HCT116 (cell line): ENCODE data around the gene TMEM145. TPM values are rescaled to one million over a fixed set of nuclear protein-coding genes. Genes with fewer than 3 reads are reported as not detected.
A peak's percentile ranks its signal among the peaks of the same experiment; 100 is the strongest.
"Not testable (repeated sequence)": the region's sequence is repeated elsewhere in the genome, so short reads cannot be mapped to it uniquely, and the experiment has no call there.

ENCODE experiments used
- ATAC-seq: fragments of 200-7000 bp; cut with Tn5 transposase; 2 replicates; pipeline ENCODE4 v1.9.1; 2020; ENCODE audit warnings: mild to moderate bottlenecking, moderate library complexity
- BruUV-seq: library from RNA; stranded (reverse); fragments of 400-500 nt; replicated peaks from 2 replicates; lab custom pipeline; 2021; lab: Mats Ljungman, UMichigan
- CTCF ChIA-PET: fragments of 300-600 bp; sonication (Branson Sonifier 250); formaldehyde crosslinking; loops from one replicate; lab custom pipeline; 2021; ENCODE audit warnings: antibody characterized with exemption; lab: Charles Lee
- POLR2A ChIA-PET: fragments of 300-600, 350-600 bp; sonication (Branson Sonifier 250); formaldehyde crosslinking; loops from one replicate; lab custom pipeline; 2021; ENCODE audit warnings: antibody characterized with exemption; lab: Charles Lee
- RAD21 ChIA-PET, 2 experiments: fragments of 300-600 bp; sonication (Branson Sonifier 250); formaldehyde crosslinking; loops; one replicate each; lab custom pipeline; 2023; ENCODE audit warnings: low total read pairs in 2 of 2; ENCODE audit not compliant: uncharacterized antibody in 2 of 2, unreplicated experiment in 2 of 2, low non-redundant PET in 1 of 2; lab: Charles Lee
- DNase-seq: peaks from one replicate; pipeline ENCODE4 v3.0.0-alpha.2; 2010; ENCODE audit warnings: low read depth, low spot score
- H2AFZ ChIP-seq: fragments of 200-600 bp; shearing (Covaris generic), sonication (generic); 2 replicates; pipeline ENCODE4 v1.6.1; 2017; ENCODE audit warnings: low read depth, mixed run types, mixed read lengths, antibody characterized with exemption, low read length; ENCODE audit not compliant: poor library complexity, severe bottlenecking
- H3K27ac ChIP-seq: 2 replicates; pipeline ENCODE4 v1.5.1; 2012; ENCODE audit warnings: low read depth, low read length
- H3K27me3 ChIP-seq: fragments of 200-600 bp; sonication (generic); 2 replicates; pipeline ENCODE4 v1.6.1; 2016; ENCODE audit warnings: mixed run types, low read length, mixed read lengths; ENCODE audit not compliant: insufficient read depth
- H3K36me3 ChIP-seq, 2 experiments: fragments of 200-500 bp in 1 of 2; fragments of 200-600 bp in 1 of 2; sonication (Bioruptor generic) in 1 of 2; sonication (generic) in 1 of 2; 2 replicates each; pipeline versions ENCODE4 v1.5.1 to v1.6.1; 2014 to 2016; ENCODE audit warnings: low read length in 2 of 2, inconsistent platforms in 1 of 2, mixed read lengths in 1 of 2, mixed run types in 1 of 2; ENCODE audit not compliant: insufficient read depth in 2 of 2, control insufficient read depth in 1 of 2
- H3K4me1 ChIP-seq, 2 experiments: fragments of 200-600 bp in 1 of 2; sonication (generic) in 1 of 2; 2 replicates each; pipeline versions ENCODE4 v1.5.1 to v1.6.1; 2012 to 2017; ENCODE audit warnings: low read length in 2 of 2, inconsistent platforms in 1 of 2, mild to moderate bottlenecking in 1 of 2, mixed read lengths in 1 of 2, mixed run types in 1 of 2, moderate library complexity in 1 of 2; ENCODE audit not compliant: insufficient read depth in 2 of 2, control insufficient read depth in 1 of 2
- H3K4me2 ChIP-seq: fragments of 200-600 bp; sonication (generic); 2 replicates; pipeline ENCODE4 v1.6.1; 2017; ENCODE audit warnings: mixed run types, low read length, mixed read lengths
- H3K4me3 ChIP-seq, 2 experiments: fragments of 200-600 bp in 1 of 2; sonication (generic) in 1 of 2; replicated peaks in 1 of 2; 2 replicates each; pipeline ENCODE4 v1.5.1; 2011 to 2016; ENCODE audit warnings: low read length in 2 of 2, control low read depth in 1 of 2, low read depth in 1 of 2, mild to moderate bottlenecking in 1 of 2, mixed read lengths in 1 of 2, mixed run types in 1 of 2
- H3K79me2 ChIP-seq: fragments of 200-600 bp; sonication (generic); 2 replicates; pipeline ENCODE4 v1.6.1; 2017; ENCODE audit warnings: mild to moderate bottlenecking, mixed run types, low read length, moderate library complexity, mixed read lengths; ENCODE audit not compliant: insufficient read depth
- H3K9ac ChIP-seq: fragments of 200-600 bp; sonication (generic); 2 replicates; pipeline ENCODE4 v1.6.1; 2016; ENCODE audit warnings: low read length, mixed read lengths
- H3K9me2 ChIP-seq: fragments of 200-600 bp; sonication (generic), shearing (Covaris generic); 2 replicates; pipeline ENCODE4 v1.6.1; 2017; ENCODE audit warnings: mixed run types, mild to moderate bottlenecking, moderate library complexity; ENCODE audit not compliant: insufficient read depth
- H3K9me3 ChIP-seq, 2 experiments: fragments of 200-500 bp in 1 of 2; fragments of 200-600 bp in 1 of 2; sonication (Bioruptor generic) in 1 of 2; sonication (generic) in 1 of 2; 2 replicates each; pipeline ENCODE4 v1.6.1; 2014 to 2017; ENCODE audit warnings: low read length in 2 of 2, mixed read lengths in 2 of 2, inconsistent platforms in 1 of 2, low read depth in 1 of 2, mild to moderate bottlenecking in 1 of 2, mixed run types in 1 of 2, moderate library complexity in 1 of 2; ENCODE audit not compliant: control insufficient read depth in 1 of 2, insufficient read depth in 1 of 2
- H4K20me1 ChIP-seq: fragments of 200-600 bp; sonication (generic), shearing (Covaris generic); 2 replicates; pipeline ENCODE4 v1.6.1; 2017; ENCODE audit warnings: mixed run types, mild to moderate bottlenecking, moderate library complexity; ENCODE audit not compliant: insufficient read depth
- intact Hi-C: fragments of 100-400 bp; cut with micrococcal nuclease; formaldehyde crosslinking; loops from 2 replicates; pipeline ENCODE4 v1.10.0; 2022
- total RNA-seq: library from RNA; stranded (reverse); gene quantifications from one replicate; pipeline ENCODE4 v1.2.1, GENCODE V29; 2021; ENCODE audit not compliant: unreplicated experiment

TMEM145 gene
- total RNA-seq, 1 experiment from 2014 or later, result 7.2 TPM

- H3K36me3 ChIP-seq, H4K20me1 ChIP-seq, intact Hi-C loops, H3K9ac ChIP-seq, H2AFZ ChIP-seq, H3K9me3 ChIP-seq, DNase-seq, CTCF ChIA-PET, BruUV-seq, ATAC-seq, H3K4me3 ChIP-seq, H3K4me2 ChIP-seq, H3K9me2 ChIP-seq, H3K27ac ChIP-seq, H3K27me3 ChIP-seq: not testable (repeated sequence)
- Histone ChIP-seq H3K4me1 (peaks cover 20 to 29% of the 10 kb centered on the region in 2 experiments), H3K79me2 (peaks cover 13% of the 10 kb centered on the region)
- RAD21 ChIA-PET, result interaction anchor here in 1 of 2 experiments (0.5 kb wide), 1 partner anchor 8 kb away, joined by 3 read pairs; no protein-coding TSS in a partner anchor
- POLR2A ChIA-PET, result interaction anchor here (1.1 kb wide), 1 partner anchor 23 kb away, joined by 4 read pairs; no protein-coding TSS in a partner anchor
These were observed 47.0 kb upstream of the TMEM145 start for GRCh38 chr19:42266105-42266504.

DNA sequence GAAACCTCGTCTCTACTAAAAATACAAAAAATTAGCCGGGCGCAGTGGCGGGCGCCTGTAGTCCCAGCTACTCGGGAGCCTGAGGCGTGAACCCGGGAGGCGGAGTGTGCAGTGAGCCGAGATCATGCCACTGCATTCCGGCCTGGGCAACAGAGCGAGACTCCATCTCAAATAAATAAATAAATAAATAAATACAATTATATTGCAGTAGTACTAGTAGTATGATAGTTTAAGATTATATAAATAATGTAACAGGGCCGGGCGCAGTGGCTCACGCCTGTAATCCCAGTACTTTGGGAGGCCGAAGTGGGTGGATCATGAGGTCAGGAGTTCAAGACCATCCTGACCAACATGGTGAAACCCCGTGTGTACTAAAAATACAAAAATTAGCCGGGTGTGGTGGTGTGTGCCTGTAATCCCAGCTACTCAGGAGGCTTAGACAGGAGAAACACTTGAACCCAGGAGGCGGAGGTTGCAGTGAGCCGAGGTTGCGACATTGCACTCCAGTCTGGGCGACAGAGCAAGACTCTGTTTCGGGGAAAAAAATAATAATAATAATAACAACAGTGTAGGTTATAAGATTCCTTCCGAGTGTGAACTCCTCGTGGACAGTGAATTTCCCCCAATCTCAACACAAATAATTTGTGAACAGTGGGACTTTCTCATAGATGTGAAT is 46.0 kb upstream of the TMEM145 start:
- peak overlapping the region; percentile 93 for H3K4me2 ChIP-seq
- H3K9ac ChIP-seq, result peak overlapping the region; percentile 74
- H2AFZ ChIP-seq, DNase-seq, H3K36me3 ChIP-seq, ATAC-seq, RAD21 ChIA-PET, H3K27me3 ChIP-seq, H4K20me1 ChIP-seq, POLR2A ChIA-PET, H3K9me2 ChIP-seq, H3K9me3 ChIP-seq, intact Hi-C loops, BruUV-seq: not testable (repeated sequence)
- peak overlapping the region in 1 of 2 experiments; percentile 74; a peak in 2 of 4 replicates for H3K4me3 ChIP-seq
- H3K4me1 ChIP-seq, result peaks cover 23 to 32% of the 10 kb centered on the region in 2 experiments
- H3K79me2 ChIP-seq, result peaks cover 16% of the 10 kb centered on the region
- peak overlapping the region; percentile 72; the same call in 1 of the 2 replicates for H3K27ac ChIP-seq
- CTCF ChIA-PET, result interaction anchor here (1.2 kb wide), 1 partner anchor 23 kb away, joined by 3 read pairs; no protein-coding TSS in a partner anchor
